IMR-90 (cell line): Measurements from ENCODE around the gene TRIP6. TPM values are rescaled to one million over a fixed set of nuclear protein-coding genes. Genes with fewer than 3 reads are reported as not detected.
"Not testable (repeated sequence)": the region's sequence is repeated elsewhere in the genome, so short reads cannot be mapped to it uniquely, and the experiment has no call there.

Experiments used
- ATAC-seq: fragments of 200-7000 bp; cut with Tn5 transposase; 2 replicates; pipeline ENCODE4 v1.9.1; 2020; ENCODE audit warnings: low read depth, mild to moderate bottlenecking, moderate library complexity
- BruUV-seq: library from RNA; stranded (reverse); fragments of 400-500 nt; replicated peaks from 2 replicates; lab custom pipeline; 2021; lab: Mats Ljungman, UMichigan
- CTCF ChIA-PET: fragments of 300-600 bp; formaldehyde crosslinking; extraction: SDS; loops from one replicate; lab custom pipeline; 2021; ENCODE audit warnings: antibody characterized with exemption; lab: Yijun Ruan, JAX
- POLR2A ChIA-PET: fragments of 300-600 bp; sonication (Branson Sonifier 250); formaldehyde crosslinking; loops from one replicate; lab custom pipeline; 2022; ENCODE audit warnings: antibody characterized with exemption; ENCODE audit not compliant: unreplicated experiment; lab: Charles Lee
- DNase-seq: peaks from one replicate; pipeline ENCODE4 v3.0.0; 2013
- H2AFZ ChIP-seq: replicated peaks from 2 replicates; pipeline ENCODE3; 2013; ENCODE audit warnings: low read length, mild to moderate bottlenecking; ENCODE audit not compliant: poor library complexity
- H2AK5ac ChIP-seq: 2 replicates; pipeline ENCODE4 v1.6.1; 2013; ENCODE audit warnings: low read depth, low read length, inconsistent platforms
- H2AK9ac ChIP-seq: replicated peaks from 2 replicates; pipeline ENCODE3; 2013; ENCODE audit warnings: mild to moderate bottlenecking, low read depth, low read length, moderate library complexity; ENCODE audit not compliant: poor library complexity
- H2BK120ac ChIP-seq: 2 replicates; pipeline ENCODE4 v1.6.1; 2013; ENCODE audit warnings: low read depth, low read length, inconsistent platforms
- H2BK15ac ChIP-seq: 3 replicates; pipeline ENCODE4 v1.6.1; 2013; ENCODE audit warnings: low read depth, low read length, inconsistent platforms
- H2BK20ac ChIP-seq: 2 replicates; pipeline ENCODE4 v1.6.1; 2013; ENCODE audit warnings: low read depth, mild to moderate bottlenecking, inconsistent platforms, low read length, moderate library complexity
- H2BK5ac ChIP-seq: 2 replicates; pipeline ENCODE4 v1.6.1; 2013; ENCODE audit warnings: mild to moderate bottlenecking, low read depth, low read length, inconsistent platforms; ENCODE audit not compliant: poor library complexity, severe bottlenecking
- H3K14ac ChIP-seq: replicated peaks from 2 replicates; pipeline ENCODE4 v1.6.1; 2013; ENCODE audit warnings: low read depth, low read length, inconsistent platforms
- H3K18ac ChIP-seq: 2 replicates; pipeline ENCODE4 v1.6.1; 2013; ENCODE audit warnings: low read depth, low read length, control low read depth
- H3K23ac ChIP-seq: 2 replicates; pipeline ENCODE4 v1.6.1; 2013; ENCODE audit warnings: low read depth, low read length, inconsistent platforms
- H3K27ac ChIP-seq: 2 replicates; pipeline ENCODE4 v1.5.1; 2013; ENCODE audit warnings: mild to moderate bottlenecking, control low read depth, low read length; ENCODE audit not compliant: insufficient read depth
- H3K27me3 ChIP-seq: 2 replicates; pipeline ENCODE4 v1.6.1; 2013; ENCODE audit warnings: low read length; ENCODE audit not compliant: control insufficient read depth, insufficient read depth
- H3K36me3 ChIP-seq: 2 replicates; pipeline ENCODE4 v1.6.1; 2013; ENCODE audit warnings: low read length, mixed read lengths; ENCODE audit not compliant: control insufficient read depth, insufficient read depth
- H3K4ac ChIP-seq: 2 replicates; pipeline ENCODE4 v1.6.1; 2013; ENCODE audit warnings: low read depth, low read length, inconsistent platforms
- H3K4me1 ChIP-seq: 2 replicates; pipeline ENCODE4 v1.6.1; 2013; ENCODE audit warnings: low read length, mixed read lengths; ENCODE audit not compliant: control insufficient read depth, insufficient read depth
- H3K4me2 ChIP-seq: 2 replicates; pipeline ENCODE4 v1.6.1; 2013; ENCODE audit warnings: low read depth, mild to moderate bottlenecking, control low read depth, low read length, moderate library complexity
- H3K4me3 ChIP-seq: 2 replicates; pipeline ENCODE4 v1.5.1; 2013; ENCODE audit warnings: low read depth, mild to moderate bottlenecking, control low read depth, low read length, moderate library complexity; ENCODE audit not compliant: insufficient read depth
- H3K56ac ChIP-seq: 2 replicates; pipeline ENCODE4 v1.6.1; 2013; ENCODE audit warnings: low read length, inconsistent platforms; ENCODE audit not compliant: insufficient read depth; ENCODE audit errors: extremely low read depth
- H3K79me1 ChIP-seq, 2 experiments: 2 replicates each; pipeline ENCODE4 v1.6.1; 2013; ENCODE audit warnings: low read length in 2 of 2, inconsistent platforms in 1 of 2, low read depth in 1 of 2
- H3K9ac ChIP-seq: 2 replicates; pipeline ENCODE4 v1.6.1; 2013; ENCODE audit warnings: low read depth, low read length, control low read depth
- H3K9me1 ChIP-seq: 2 replicates; pipeline ENCODE4 v1.6.1; 2013; ENCODE audit warnings: low read length, inconsistent platforms; ENCODE audit not compliant: insufficient read depth
- H3K9me3 ChIP-seq: 2 replicates; pipeline ENCODE4 v1.6.1; 2013; ENCODE audit warnings: low read length; ENCODE audit not compliant: control insufficient read depth, insufficient read depth
- H4K20me1 ChIP-seq: 2 replicates; pipeline ENCODE4 v1.6.1; 2013; ENCODE audit warnings: low read length, inconsistent platforms; ENCODE audit not compliant: insufficient read depth
- H4K5ac ChIP-seq: 2 replicates; pipeline ENCODE4 v1.6.1; 2013; ENCODE audit warnings: mild to moderate bottlenecking, low read depth, low read length, control low read depth
- H4K8ac ChIP-seq, 2 experiments: 2 replicates each; pipeline ENCODE4 v1.6.1; 2013; ENCODE audit warnings: low read depth in 2 of 2, low read length in 2 of 2, control low read depth in 1 of 2, inconsistent platforms in 1 of 2
- H4K91ac ChIP-seq: 2 replicates; pipeline ENCODE4 v1.6.1; 2013; ENCODE audit warnings: low read depth, low read length, inconsistent platforms; ENCODE audit not compliant: insufficient read depth
- WGBS, 2 experiments: methylation state at CpG; one replicate each; pipeline versions ENCODE4 v1.1.5 to v1.1.7; 2013; ENCODE audit warnings: missing lambda C conversion rate in 2 of 2; ENCODE audit not compliant: insufficient read length in 1 of 2; ENCODE audit errors: extremely low coverage in 2 of 2; 5-methylcytosine and 5-hydroxymethylcytosine counted together
- dilution Hi-C: fragments of 300-500 bp; cut with HindIII; formaldehyde crosslinking; loops from one replicate; pipeline ENCODE4 v1.14.3; 2018; ENCODE audit warnings: low sequenced_read_pairs; ENCODE audit not compliant: unreplicated experiment
- in situ Hi-C: fragments of 300-500 bp; cut with MboI; formaldehyde crosslinking; loops from 3 replicates; pipeline ENCODE4 v1.14.3; 2019; ENCODE audit warnings: low sequenced_read_pairs, inconsistent platforms, mixed read lengths
- intact Hi-C: fragments of 100-400 bp; cut with micrococcal nuclease; formaldehyde crosslinking; loops from 2 replicates; pipeline ENCODE4 v1.10.0; 2022
- polyA plus RNA-seq, 3 experiments: library from polyadenylated mRNA; depleted of rRNA; stranded (reverse); fragments of >200 nt; gene quantifications; 2 replicates each; pipeline ENCODE4 v1.2.3, GENCODE V29; 2012; ENCODE audit warnings: low replicate concordance in 1 of 3
- total RNA-seq: library from RNA; depleted of rRNA; stranded (reverse); fragments of >200 nt; gene quantifications from 2 replicates; pipeline ENCODE4 v1.2.3, GENCODE V29; 2012

Gene TRIP6
- total and polyA plus RNA-seq, 2 of the 4 experiments (the other 2 are of a cell fraction) = 36.4 to 72.3 TPM

GRCh38 chr7:100919335-100919734, 52.1 kb downstream of the TRIP6 start:
- CTCF ChIA-PET = not testable (repeated sequence)

DNA sequence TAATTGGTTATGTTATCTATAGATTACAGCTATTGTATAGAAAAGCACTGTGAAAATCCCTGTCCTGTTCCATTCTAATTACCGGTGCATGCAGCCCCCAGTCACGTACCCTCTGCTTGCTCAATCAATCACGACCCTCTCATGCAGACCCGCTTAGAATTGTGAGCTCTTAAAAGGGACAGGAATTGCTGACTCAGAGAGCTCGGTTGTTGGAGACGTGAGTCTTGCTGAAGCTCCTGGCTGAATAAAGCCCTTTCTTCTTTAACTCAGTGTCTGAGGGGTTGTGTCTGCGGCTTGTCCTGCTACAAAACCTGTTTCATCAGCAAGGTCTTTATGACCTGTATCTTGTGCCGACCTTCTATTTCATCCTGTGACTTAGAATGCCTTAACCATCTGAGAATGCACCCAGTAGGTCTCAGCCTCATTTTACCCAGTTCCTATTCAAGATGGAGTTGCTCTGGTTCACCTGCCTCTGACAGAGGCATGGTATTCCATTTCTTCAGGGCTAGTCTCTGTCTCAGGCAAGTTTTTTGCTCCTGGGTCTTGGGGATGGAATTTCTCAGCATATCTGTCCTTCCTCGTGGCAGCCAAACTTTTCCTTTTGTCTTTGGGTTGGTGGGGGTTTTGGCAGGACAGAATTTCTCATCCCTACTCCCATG, 52.7 kb downstream of the TRIP6 start:
- H3K23ac ChIP-seq, H3K27ac ChIP-seq, H2BK15ac ChIP-seq, H3K18ac ChIP-seq, H3K4ac ChIP-seq, CTCF ChIA-PET, H3K14ac ChIP-seq, ATAC-seq, H3K9me1 ChIP-seq, H3K79me1 ChIP-seq, H4K8ac ChIP-seq, H3K4me3 ChIP-seq, H2BK120ac ChIP-seq, H2BK5ac ChIP-seq, BruUV-seq, H4K91ac ChIP-seq, H3K9me3 ChIP-seq, H2AK5ac ChIP-seq, H3K27me3 ChIP-seq, H3K36me3 ChIP-seq, dilution Hi-C loops, H2AFZ ChIP-seq, in situ Hi-C loops, H3K9ac ChIP-seq, DNase-seq, H3K56ac ChIP-seq, H2BK20ac ChIP-seq, POLR2A ChIA-PET, H4K20me1 ChIP-seq, intact Hi-C loops, H2AK9ac ChIP-seq, H3K4me2 ChIP-seq, H3K4me1 ChIP-seq, H4K5ac ChIP-seq: not testable (repeated sequence)
- 40% methylated on average over 2 of the region's 9 CpGs; no CpG with 5 or more reads in 1 of the 2 experiments for WGBS, 2 experiments

More at GRCh38 chr7:100919335-100919734, 52.1 kb downstream of the TRIP6 start:
- H3K23ac ChIP-seq, H3K9ac ChIP-seq, ATAC-seq, H3K4ac ChIP-seq, H4K91ac ChIP-seq, H4K20me1 ChIP-seq, H2BK5ac ChIP-seq, H2AK9ac ChIP-seq, H3K4me3 ChIP-seq, DNase-seq, H3K14ac ChIP-seq, H2BK120ac ChIP-seq, H3K4me1 ChIP-seq, intact Hi-C loops, BruUV-seq, H3K27me3 ChIP-seq, H3K4me2 ChIP-seq, H3K9me1 ChIP-seq, in situ Hi-C loops, H2AK5ac ChIP-seq, H3K56ac ChIP-seq, H2AFZ ChIP-seq, H3K9me3 ChIP-seq, H3K79me1 ChIP-seq, H3K18ac ChIP-seq, H4K5ac ChIP-seq, H4K8ac ChIP-seq, POLR2A ChIA-PET, dilution Hi-C loops, H3K27ac ChIP-seq, H3K36me3 ChIP-seq, H2BK15ac ChIP-seq, H2BK20ac ChIP-seq: not testable (repeated sequence)
- no CpG with 5 or more reads among the region's 5 CpGs for WGBS, 2 experiments
